Hepatocyte (in vitro differentiated cells): Measurements from ENCODE around the gene CDC7. TPM values are rescaled to one million over a fixed set of nuclear protein-coding genes. Genes with fewer than 3 reads are reported as not detected.

Experiments
- DNase-seq: peaks from one replicate; pipeline ENCODE4 v3.0.0-alpha.2; 2016; ENCODE audit warnings: low spot score
- H2AFZ ChIP-seq: fragments of 200-600 bp; sonication (generic); 2 replicates; pipeline ENCODE4 v1.6.0; 2016; ENCODE audit warnings: antibody characterized with exemption, mild to moderate bottlenecking
- H3K27ac ChIP-seq: fragments of 200-600 bp; sonication (generic); 2 replicates; pipeline ENCODE4 v1.5.1; 2016; ENCODE audit warnings: mild to moderate bottlenecking
- H3K27me3 ChIP-seq: fragments of 200-600 bp; sonication (generic); 2 replicates; pipeline ENCODE4 v1.6.1; 2016
- H3K36me3 ChIP-seq: fragments of 200-600 bp; sonication (generic); replicated peaks from 2 replicates; pipeline ENCODE4 v1.5.1; 2016; ENCODE audit warnings: low read depth; ENCODE audit not compliant: insufficient read depth
- H3K4me1 ChIP-seq: fragments of 200-600 bp; sonication (generic); 2 replicates; pipeline ENCODE4 v1.5.1; 2016; ENCODE audit warnings: mild to moderate bottlenecking, moderate library complexity; ENCODE audit not compliant: insufficient read depth
- H3K4me2 ChIP-seq: fragments of 200-600 bp; sonication (generic); 2 replicates; pipeline ENCODE4 v1.6.0; 2016
- H3K4me3 ChIP-seq: fragments of 200-600 bp; sonication (generic); 2 replicates; pipeline ENCODE4 v1.5.1; 2016; ENCODE audit warnings: mild to moderate bottlenecking
- H3K79me2 ChIP-seq: fragments of 200-600 bp; sonication (generic); 2 replicates; pipeline ENCODE4 v1.6.0; 2017; ENCODE audit warnings: mild to moderate bottlenecking
- H3K9me2 ChIP-seq: fragments of 200-600 bp; sonication (generic); replicated peaks from 2 replicates; pipeline ENCODE4 v1.6.0; 2017; ENCODE audit warnings: mild to moderate bottlenecking; ENCODE audit not compliant: insufficient read depth
- H3K9me3 ChIP-seq: fragments of 200-600 bp; sonication (generic); 2 replicates; pipeline ENCODE4 v1.5.1; 2016; ENCODE audit warnings: low read depth, mild to moderate bottlenecking
- H4K20me1 ChIP-seq: fragments of 200-600 bp; sonication (generic); 2 replicates; pipeline ENCODE4 v1.6.0; 2016; ENCODE audit warnings: mild to moderate bottlenecking; ENCODE audit not compliant: insufficient read depth, poor library complexity, severe bottlenecking
- CTCF ChIP-seq: fragments of 200-600 bp; sonication (generic); IDR thresholded peaks from 2 replicates; pipeline ENCODE4 v1.5.1; 2016; ENCODE audit warnings: antibody characterized with exemption, mild to moderate bottlenecking; ENCODE audit not compliant: poor library complexity
- EZH2 ChIP-seq: fragments of 200-600 bp; sonication (generic); IDR thresholded peaks from 2 replicates; pipeline ENCODE4 v1.6.1; 2016; ENCODE audit warnings: antibody characterized with exemption, mild to moderate bottlenecking, borderline replicate concordance
- EZH2phosphoT487 ChIP-seq: fragments of 200-600 bp; sonication (generic); IDR thresholded peaks from one replicate; pipeline ENCODE4 v1.6.1; 2018; ENCODE audit warnings: antibody characterized with exemption, mild to moderate bottlenecking, low read depth, moderate library complexity; ENCODE audit not compliant: unreplicated experiment, severe bottlenecking
- WGBS: methylation state at CpG from one replicate; pipeline ENCODE4 v1.1.6; 2016; ENCODE audit warnings: low lambda C conversion rate; ENCODE audit errors: missing lambda C conversion rate; 5-methylcytosine and 5-hydroxymethylcytosine counted together
- polyA plus RNA-seq: library from polyadenylated mRNA; unstranded; fragments of >200 nt; fragmentation: Nextera tagmentation; extraction: Ambion mirVana; gene quantifications from 2 replicates; pipeline ENCODE4 v1.2.1, GENCODE V29; 2016
- total RNA-seq: library from RNA; depleted of rRNA; stranded (reverse); fragments of >200 nt; gene quantifications from 2 replicates; pipeline ENCODE4 v1.2.3, GENCODE V29; 2014

CDC7 gene
- total and polyA plus RNA-seq, 2 experiments from 2014 or later: 3.9 to 8.0 TPM

- Histone ChIP-seq H3K36me3 (no peaks in the 10 kb centered on the region), H3K4me1 (no peaks in the 10 kb centered on the region), H3K4me3 (no peak overlapping the region), H3K27ac (no peak overlapping the region), H2AFZ (no peak overlapping the region), H3K27me3 (no peaks in the 10 kb centered on the region), H4K20me1 (no peaks in the 10 kb centered on the region), H3K4me2 (no peak overlapping the region), H3K9me2 (no peaks in the 10 kb centered on the region), H3K79me2 (no peaks in the 10 kb centered on the region), H3K9me3 (no peaks in the 10 kb centered on the region)
- DNase-seq: no peak
- TF ChIP-seq EZH2phosphoT487 (no peak), CTCF (no peak), EZH2 (no peak)
- 84% methylated on average over 13 of the region's 13 CpGs for WGBS
Measured at GRCh38 chr1:91545506-91546300, 45.1 kb downstream of the CDC7 start.

GRCh38 chr1:91546301-91546581 is 45.6 kb downstream of the CDC7 start:
- Histone ChIP-seq H3K4me3 (no peak overlapping the region), H4K20me1 (no peaks in the 10 kb centered on the region), H3K4me1 (no peaks in the 10 kb centered on the region), H3K27me3 (no peaks in the 10 kb centered on the region), H3K4me2 (no peak overlapping the region), H3K36me3 (no peaks in the 10 kb centered on the region), H3K9me2 (no peaks in the 10 kb centered on the region), H3K79me2 (no peaks in the 10 kb centered on the region), H3K9me3 (no peaks in the 10 kb centered on the region), H3K27ac (no peak overlapping the region), H2AFZ (no peak overlapping the region)
- no peak for DNase-seq
- TF ChIP-seq CTCF (no peak), EZH2 (no peak), EZH2phosphoT487 (no peak)
- 92% methylated on average over 18 of the region's 18 CpGs for WGBS

GRCh38 chr1:91546876-91547275 is 46.2 kb downstream of the CDC7 start:
- Histone ChIP-seq H3K9me2 (no peaks in the 10 kb centered on the region), H3K27ac (no peak overlapping the region), H3K79me2 (no peaks in the 10 kb centered on the region), H3K9me3 (no peaks in the 10 kb centered on the region), H4K20me1 (no peaks in the 10 kb centered on the region), H3K4me1 (no peaks in the 10 kb centered on the region), H3K4me3 (no peak overlapping the region), H3K36me3 (no peaks in the 10 kb centered on the region), H3K4me2 (no peak overlapping the region), H2AFZ (no peak overlapping the region), H3K27me3 (no peaks in the 10 kb centered on the region)
- 96% methylated on average over 19 of the region's 19 CpGs for WGBS
- no peak for DNase-seq
- TF ChIP-seq EZH2: no peak
- no peak for TF ChIP-seq CTCF
- TF ChIP-seq EZH2phosphoT487: no peak
